HepG2 (cell line): ENCODE results near the gene ARHGEF16. TPM values are rescaled to one million over a fixed set of nuclear protein-coding genes. Genes with fewer than 3 reads are reported as not detected.

Experiments used
- ATF1 ChIP-seq: IDR thresholded peaks from 2 replicates; pipeline ENCODE4 v1.6.1; 2016; ENCODE audit warnings: mild to moderate bottlenecking, control low read depth
- ERF ChIP-seq: IDR thresholded peaks from 2 replicates; pipeline ENCODE4 v1.6.1; 2018; ENCODE audit warnings: missing biosample characterization, missing genetic modification reagents
- HIC2 ChIP-seq: sonication (generic); formaldehyde crosslinking; IDR thresholded peaks from 2 replicates; pipeline ENCODE4 v1.9.0; 2022; ENCODE audit warnings: low read depth, missing genetic modification reagents
- HMGXB4 ChIP-seq, 2 experiments: sonication (generic) in 1 of 2; formaldehyde crosslinking in 1 of 2; IDR thresholded peaks; 2 replicates each; pipeline versions ENCODE4 v1.4.0 to v1.6.1; 2018 to 2020; ENCODE audit warnings: missing genetic modification reagents in 2 of 2, borderline replicate concordance in 1 of 2, low read depth in 1 of 2, mild to moderate bottlenecking in 1 of 2, missing biosample characterization in 1 of 2
- JDP2 ChIP-seq: sonication (generic); formaldehyde crosslinking; IDR thresholded peaks from 2 replicates; pipeline ENCODE4 v1.8.1; 2022; ENCODE audit warnings: missing genetic modification reagents, borderline replicate concordance
- KDM4B ChIP-seq: sonication (generic); formaldehyde crosslinking; IDR thresholded peaks from 2 replicates; pipeline ENCODE4 v1.4.0; 2020; ENCODE audit warnings: missing genetic modification reagents
- KLF12 ChIP-seq: sonication (generic); formaldehyde crosslinking; IDR thresholded peaks from 2 replicates; pipeline ENCODE4 v1.4.0; 2020; ENCODE audit warnings: missing genetic modification reagents, borderline replicate concordance
- NAIF1 ChIP-seq: sonication (generic); formaldehyde crosslinking; IDR thresholded peaks from 2 replicates; pipeline ENCODE4 v1.5.0; 2020; ENCODE audit warnings: mild to moderate bottlenecking, missing genetic modification reagents, borderline replicate concordance
- STAG1 ChIP-seq: sonication (generic); formaldehyde crosslinking; IDR thresholded peaks from 2 replicates; pipeline ENCODE4 v1.4.0; 2020; ENCODE audit warnings: missing genetic modification reagents
- TOE1 ChIP-seq: sonication (generic); formaldehyde crosslinking; IDR thresholded peaks from 2 replicates; pipeline ENCODE4 v1.4.0; 2020; ENCODE audit warnings: mild to moderate bottlenecking, missing genetic modification reagents
- ZBTB4 ChIP-seq: sonication (generic); formaldehyde crosslinking; IDR thresholded peaks from 2 replicates; pipeline ENCODE4 v1.4.0; 2020; ENCODE audit warnings: missing genetic modification reagents, mild to moderate bottlenecking, borderline replicate concordance
- ZBTB7B ChIP-seq: sonication (generic); formaldehyde crosslinking; IDR thresholded peaks from 2 replicates; pipeline ENCODE4 v1.4.0; 2020; ENCODE audit warnings: missing genetic modification reagents
- ZNF20 ChIP-seq: sonication (generic); formaldehyde crosslinking; IDR thresholded peaks from 2 replicates; pipeline ENCODE4 v1.4.0; 2020; ENCODE audit warnings: mild to moderate bottlenecking, moderate library complexity, missing genetic modification reagents
- ZNF256 ChIP-seq: sonication (generic); formaldehyde crosslinking; conservative IDR thresholded peaks from 2 replicates; pipeline ENCODE4 v1.4.0; 2020; ENCODE audit warnings: missing genetic modification reagents
- ZNF30 ChIP-seq: sonication (generic); formaldehyde crosslinking; IDR thresholded peaks from 2 replicates; pipeline ENCODE4 v1.5.0; 2020; ENCODE audit warnings: mild to moderate bottlenecking, missing genetic modification reagents
- ZNF317 ChIP-seq: sonication (generic); formaldehyde crosslinking; IDR thresholded peaks from 2 replicates; pipeline ENCODE4 v1.5.0; 2020; ENCODE audit warnings: mild to moderate bottlenecking, missing genetic modification reagents
- ZNF446 ChIP-seq: sonication (generic); formaldehyde crosslinking; IDR thresholded peaks from 2 replicates; pipeline ENCODE4 v1.5.0; 2020; ENCODE audit warnings: mild to moderate bottlenecking, missing genetic modification reagents
- ZNF800 ChIP-seq: sonication (generic); formaldehyde crosslinking; IDR thresholded peaks from 2 replicates; pipeline ENCODE4 v1.4.0; 2020; ENCODE audit warnings: missing genetic modification reagents
- ZNF891 ChIP-seq: sonication (generic); formaldehyde crosslinking; IDR thresholded peaks from 2 replicates; pipeline ENCODE4 v1.5.0; 2020; ENCODE audit warnings: mild to moderate bottlenecking, missing genetic modification reagents
- ZSCAN25 ChIP-seq: sonication (generic); formaldehyde crosslinking; IDR thresholded peaks from 2 replicates; pipeline ENCODE4 v1.8.0; 2022; ENCODE audit warnings: mild to moderate bottlenecking, missing genetic modification reagents
- ZSCAN29 ChIP-seq: sonication (generic); formaldehyde crosslinking; conservative IDR thresholded peaks from 2 replicates; pipeline ENCODE4 v1.4.0; 2020; ENCODE audit warnings: mild to moderate bottlenecking, missing genetic modification reagents
- polyA plus RNA-seq, 8 experiments: library from polyadenylated mRNA; depleted of rRNA in 3 of 8; stranded (reverse) in 7 of 8; unstranded in 1 of 8; fragments of >200 nt; fragmentation: Illumina TruSeq in 4 of 8; extraction: Trizol in 4 of 8; gene quantifications; 2 replicates each; pipeline versions ENCODE4 v1.2.1 to v1.2.3, GENCODE V29; 2011 to 2016; ENCODE audit warnings: low read depth in 4 of 8, missing spikeins in 1 of 8, mixed read lengths in 1 of 8; ENCODE audit not compliant: insufficient read depth in 1 of 8
- total RNA-seq, 5 experiments: library from RNA; depleted of rRNA; stranded (reverse); fragments of >200 nt; fragmentation: Illumina TruSeq; extraction: Trizol; gene quantifications; 2 replicates each; pipeline ENCODE4 v1.2.3, GENCODE V29; 2016; ENCODE audit warnings: low read depth in 1 of 5

Gene ARHGEF16
- total and polyA plus RNA-seq, 2 of the 13 experiments (the other 11 are each of a cell fraction or from before 2014, with no cell fraction given), result 20.3 to 39.9 TPM

- peak; percentile 22; the same call in 1 of the 2 replicates for TF ChIP-seq ZSCAN25 (CRISPR knock-in tag)
- TF ChIP-seq ZSCAN29 (CRISPR knock-in tag), result no peak
- 0 out of 2 replicates have a peak, but pooled peaks have one; percentile 37 for TF ChIP-seq ERF (CRISPR knock-in tag)
- TF ChIP-seq ZNF30, result no peak
- no peak; the same call in 1 of the 2 replicates for TF ChIP-seq JDP2 (CRISPR knock-in tag)
- no peak for TF ChIP-seq KDM4B (CRISPR knock-in tag)
- no peak for TF ChIP-seq ZNF891 (CRISPR knock-in tag)
- no peak for TF ChIP-seq NAIF1 (CRISPR knock-in tag)
- no peak for TF ChIP-seq KLF12 (CRISPR knock-in tag)
- TF ChIP-seq ZNF800 (CRISPR knock-in tag), result no peak
- TF ChIP-seq ZNF446 (CRISPR knock-in tag), result 0 out of 2 replicates have a peak, but pooled peaks have one; percentile 9
- no peak for TF ChIP-seq STAG1 (CRISPR knock-in tag)
- no peak for TF ChIP-seq ATF1 (CRISPR knock-in tag)
- TF ChIP-seq TOE1 (CRISPR knock-in tag), result no peak
- no peak for TF ChIP-seq HIC2 (CRISPR knock-in tag)
- peak in 1 of 2 experiments; percentile 29; a peak in 2 of 4 replicates for TF ChIP-seq HMGXB4 (CRISPR knock-in tag; IDR thresholded peaks at IDR 0.05; ENCODE audit: borderline replicate concordance in 1 of 2, low read depth in 1 of 2)
- TF ChIP-seq ZNF317 (CRISPR knock-in tag), result 0 out of 2 replicates have a peak, but pooled peaks have one; percentile 22
- peak; percentile 88 for TF ChIP-seq ZBTB7B
- TF ChIP-seq ZNF20 (CRISPR knock-in tag), result 0 out of 2 replicates have a peak, but pooled peaks have one; percentile 84
- TF ChIP-seq ZNF256 (CRISPR knock-in tag), result no peak
- no peak for TF ChIP-seq ZBTB4 (CRISPR knock-in tag)
Measured at GRCh38 chr1:3454811-3455618, 550 bp downstream of the ARHGEF16 start (continued).
